AG08395 (cell line): ENCODE measurements around the gene TMEM190.
A peak's percentile ranks its signal among the peaks of the same experiment; 100 is the strongest.
"Not testable (repeated sequence)": the region's sequence is repeated elsewhere in the genome, so short reads cannot be mapped to it uniquely, and the experiment has no call there.

Experiments
- DNase-seq: peaks from one replicate; pipeline ENCODE4 v3.0.0; 2012; ENCODE audit warnings: mixed read lengths, low spot score

Gene TMEM190

GRCh38 chr19:55376241-55376933, at the start of gene TMEM190:
Gene TMEM190 (plus strand): TSS chr19:55376826. CDS start chr19:55376854, 28 bp downstream.
- no peak for DNase-seq

- DNase-seq: not testable (repeated sequence)
Measured at GRCh38 chr19:55328774-55329318, 47.8 kb upstream of the TMEM190 start.

DNA sequence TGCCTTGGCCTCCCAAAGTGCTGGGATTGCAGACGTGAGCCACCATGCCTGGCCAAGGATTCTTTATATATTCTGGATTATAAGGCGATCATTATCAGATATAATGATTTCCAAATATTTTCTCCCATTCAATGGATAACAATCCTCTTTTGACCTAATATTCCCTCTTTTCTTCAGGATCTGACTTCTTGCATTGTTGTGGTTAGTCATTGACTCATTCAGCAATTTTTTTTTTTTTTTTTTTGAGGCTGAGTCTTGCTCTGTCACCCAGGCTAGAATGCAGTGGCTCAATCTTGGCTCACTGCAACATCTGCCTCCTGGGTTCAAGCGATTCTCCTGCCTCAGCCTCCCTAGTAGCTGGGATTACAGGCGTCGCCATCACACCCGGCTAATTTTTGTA, 46.8 kb upstream of the TMEM190 start:
- DNase-seq: peak; percentile 65

GRCh38 chr19:55333870-55334269, 42.8 kb upstream of the TMEM190 start:
- DNase-seq: no peak

DNA sequence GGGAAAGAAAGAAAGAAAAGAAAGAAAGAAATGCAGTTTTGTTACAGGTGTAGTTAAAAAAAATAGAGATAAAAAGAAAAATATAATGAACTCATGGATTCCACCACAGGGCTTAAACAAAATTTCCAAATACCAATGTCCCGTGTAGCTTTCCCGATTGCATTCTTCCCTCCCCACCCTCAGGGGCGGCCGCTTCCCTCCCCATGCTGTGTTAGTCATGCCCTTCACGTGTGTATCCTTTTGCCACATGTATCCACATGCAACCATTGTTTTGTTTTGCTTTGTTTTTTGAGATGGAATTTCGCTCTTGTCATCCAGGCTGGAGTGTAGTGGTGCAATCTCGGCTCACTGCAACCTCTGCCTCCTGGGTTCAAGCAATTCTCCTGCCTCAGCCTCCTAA, 40.5 kb upstream of the TMEM190 start:
- peak; percentile 69 for DNase-seq

DNA sequence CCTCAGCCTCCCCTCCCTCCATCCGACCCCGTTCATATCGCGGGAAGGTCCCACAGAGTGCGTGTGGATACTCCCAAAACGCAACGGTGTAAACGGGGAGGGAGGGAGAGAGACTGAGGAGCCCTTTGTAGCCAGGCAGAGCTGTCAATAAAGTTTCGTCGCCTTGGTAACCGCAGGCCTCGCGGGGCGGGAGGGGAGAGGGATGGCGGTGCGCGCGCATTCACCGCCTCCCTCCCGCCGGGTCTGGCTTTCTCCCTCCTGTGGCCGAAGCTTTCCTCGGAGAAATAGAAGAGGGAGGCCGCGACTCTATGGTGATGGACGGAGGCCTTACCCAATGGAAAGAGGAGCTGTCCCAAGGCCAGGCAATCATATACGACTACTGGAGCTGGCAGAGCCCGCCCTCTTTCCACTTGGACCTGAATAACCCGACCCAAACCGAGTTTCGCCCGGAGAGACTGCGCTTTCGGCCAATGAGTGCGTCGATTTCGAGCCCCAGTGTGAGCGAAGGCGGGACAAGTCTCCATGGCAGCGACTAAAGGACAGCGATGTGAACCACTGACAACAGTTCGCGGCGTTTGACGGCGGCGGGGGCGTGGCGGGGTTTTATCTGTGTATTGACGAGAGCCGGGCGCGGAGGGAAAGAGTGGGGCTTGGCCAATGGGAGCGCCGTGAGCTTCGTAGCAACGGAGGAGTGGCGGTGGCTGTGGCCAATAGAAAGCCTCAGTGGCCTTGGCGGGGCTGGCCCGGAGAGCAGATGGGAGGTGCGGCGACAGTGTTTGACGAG, 37.3 kb upstream of the TMEM190 start, which contains the start of gene KMT5C:
TSS of gene KMT5C (plus strand) at position 772 of the 784 bp plus-strand sequence. CDS start 2,061 bp downstream, outside the sequence.
- peak; percentile 100 for DNase-seq

- no peak for DNase-seq
Measured at GRCh38 chr19:55339889-55340783, 36.5 kb upstream of the TMEM190 start.

- no peak for DNase-seq
Measured at GRCh38 chr19:55340784-55341147, 35.9 kb upstream of the TMEM190 start.

DNA sequence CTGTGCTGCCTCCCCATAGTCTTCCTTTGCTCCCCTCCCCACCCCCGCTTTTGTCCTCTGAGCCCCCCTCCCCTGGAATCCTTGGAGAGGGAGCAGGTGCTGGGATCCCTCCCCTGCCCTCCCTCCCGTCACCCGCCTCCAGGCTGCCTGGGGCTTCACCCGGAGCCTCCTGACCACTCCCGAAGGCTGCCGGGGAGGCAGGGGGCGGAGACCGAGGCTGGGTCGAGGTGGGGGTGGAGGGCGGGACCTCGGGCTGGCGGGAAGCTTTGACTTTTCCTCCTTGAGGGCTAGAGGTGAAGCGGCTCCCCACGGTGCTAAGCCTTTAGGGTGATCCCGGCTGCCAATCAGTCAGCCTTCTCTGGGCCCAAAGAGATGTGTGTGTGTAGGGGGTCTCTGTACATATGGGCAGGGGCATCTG, 35.4 kb upstream of the TMEM190 start:
- DNase-seq: peak; percentile 93

DNA sequence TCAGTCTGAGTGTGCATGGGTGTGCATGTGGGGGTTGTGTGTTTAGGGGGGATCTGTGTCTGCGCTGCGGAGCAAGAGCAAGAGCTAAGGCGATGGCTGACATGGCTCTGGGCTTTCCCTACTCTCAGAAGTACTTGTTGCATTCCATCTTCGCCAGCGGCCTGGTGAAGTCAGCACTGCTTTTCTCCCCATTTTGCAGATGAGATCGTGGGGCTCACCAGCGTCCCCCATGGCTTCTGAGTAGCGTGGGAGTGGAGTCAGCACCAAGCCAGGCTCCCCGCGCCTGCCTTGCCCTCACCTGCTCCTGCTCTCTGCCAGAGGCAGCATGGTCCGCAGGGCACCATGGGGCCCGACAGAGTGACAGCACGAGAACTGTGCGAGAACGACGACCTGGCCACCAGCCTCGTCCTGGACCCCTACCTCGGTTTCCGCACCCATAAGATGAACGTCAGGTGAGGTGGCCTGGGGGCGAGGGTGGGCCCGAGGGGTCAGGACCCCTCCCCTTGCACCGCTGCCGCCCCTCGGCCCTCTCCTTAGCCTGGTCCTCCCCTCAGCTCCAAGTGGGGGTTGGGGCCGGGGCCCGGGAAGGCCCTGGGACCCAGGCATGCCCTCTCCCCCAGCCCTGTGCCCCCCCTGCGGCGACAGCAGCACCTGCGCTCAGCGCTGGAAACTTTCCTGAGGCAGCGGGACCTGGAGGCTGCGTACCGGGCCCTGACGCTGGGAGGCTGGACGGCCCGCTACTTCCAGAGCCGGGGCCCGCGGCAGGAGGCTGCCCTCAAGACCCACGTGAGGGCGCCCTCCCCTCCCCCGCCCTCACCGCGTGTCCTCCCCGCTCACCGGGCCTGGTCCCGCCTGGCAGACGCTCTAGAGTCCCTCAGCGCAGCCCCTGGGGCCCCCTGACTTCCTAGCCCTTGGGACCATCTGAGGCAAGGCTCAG, 34.8 kb upstream of the TMEM190 start:
- DNase-seq: no peak

GRCh38 chr19:55344444-55344843, 32.2 kb upstream of the TMEM190 start:
- no peak for DNase-seq

- no peak for DNase-seq
Measured at GRCh38 chr19:55345101-55345817, 31.4 kb upstream of the TMEM190 start.

DNA sequence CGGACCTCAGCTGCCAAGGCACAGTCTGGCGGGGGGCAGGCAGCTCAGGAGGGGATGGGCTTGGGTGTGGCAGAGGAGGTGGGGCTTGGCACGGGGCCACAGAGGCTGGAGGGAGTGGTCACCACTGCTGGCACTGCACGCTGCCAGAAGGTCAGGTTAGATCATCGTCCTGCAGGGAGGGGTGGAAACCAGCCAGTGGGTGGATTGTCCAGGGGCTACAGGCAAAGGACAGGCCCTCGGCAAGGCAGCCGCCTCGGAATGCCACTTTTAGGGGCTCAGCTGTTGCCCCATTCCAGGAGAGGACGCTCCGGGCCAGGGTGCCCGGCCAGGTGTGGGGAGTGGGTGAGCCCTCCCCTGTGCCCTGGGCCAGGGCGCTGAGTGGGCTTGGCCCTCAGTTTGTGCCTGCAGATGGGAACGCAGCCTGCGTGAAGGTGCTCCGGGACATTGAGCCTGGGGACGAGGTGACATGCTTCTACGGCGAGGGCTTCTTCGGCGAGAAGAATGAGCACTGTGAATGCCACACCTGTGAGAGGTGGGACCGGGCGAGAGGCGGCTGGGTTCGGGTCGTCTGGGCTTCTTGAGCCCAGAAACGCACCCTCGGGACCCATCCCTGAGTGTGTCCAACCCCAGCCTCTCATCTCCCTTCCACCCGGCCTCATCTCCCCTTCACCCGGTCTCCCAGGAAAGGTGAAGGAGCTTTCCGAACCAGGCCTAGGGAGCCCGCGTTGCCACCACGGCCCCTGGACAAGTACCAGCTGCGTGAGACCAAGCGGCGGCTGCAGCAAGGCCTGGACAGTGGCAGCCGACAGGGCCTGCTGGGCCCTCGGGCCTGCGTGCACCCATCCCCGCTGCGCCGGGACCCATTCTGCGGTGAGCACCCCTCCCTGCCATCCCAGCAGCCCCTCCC, 30.6 kb upstream of the TMEM190 start:
- no peak for DNase-seq

GRCh38 chr19:55346725-55347441, 29.7 kb upstream of the TMEM190 start:
- DNase-seq: no peak

DNA sequence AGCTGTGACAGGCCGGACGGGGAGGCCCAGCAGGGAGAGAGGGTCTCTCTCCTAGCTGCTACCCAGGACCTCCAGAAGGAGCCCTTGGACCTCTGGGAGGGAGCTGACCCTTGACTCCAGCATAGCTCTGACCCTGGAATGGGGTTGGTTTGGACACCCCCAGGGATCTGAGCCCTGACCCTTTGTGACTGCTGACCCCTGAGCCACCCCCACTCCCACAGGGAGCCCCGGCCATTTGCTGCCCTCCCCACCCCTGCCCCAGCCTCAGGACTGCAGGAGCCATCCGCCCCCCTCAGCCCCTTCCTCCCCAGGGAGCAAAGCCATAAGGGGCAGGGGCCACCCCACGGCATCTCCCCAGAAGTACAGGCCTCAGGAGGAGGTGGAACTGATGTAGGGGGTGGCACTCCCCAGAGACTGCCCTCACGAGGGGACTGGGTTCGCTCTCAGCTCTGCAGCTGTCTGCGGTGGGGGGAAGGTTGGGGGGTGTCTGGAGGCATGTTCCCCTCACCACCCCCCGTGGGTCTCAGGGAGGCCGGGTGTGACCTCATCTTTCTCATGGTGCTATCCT, 29.1 kb upstream of the TMEM190 start:
- no peak for DNase-seq

- DNase-seq: no peak
Measured at GRCh38 chr19:55348317-55349034, 28.1 kb upstream of the TMEM190 start.

DNA sequence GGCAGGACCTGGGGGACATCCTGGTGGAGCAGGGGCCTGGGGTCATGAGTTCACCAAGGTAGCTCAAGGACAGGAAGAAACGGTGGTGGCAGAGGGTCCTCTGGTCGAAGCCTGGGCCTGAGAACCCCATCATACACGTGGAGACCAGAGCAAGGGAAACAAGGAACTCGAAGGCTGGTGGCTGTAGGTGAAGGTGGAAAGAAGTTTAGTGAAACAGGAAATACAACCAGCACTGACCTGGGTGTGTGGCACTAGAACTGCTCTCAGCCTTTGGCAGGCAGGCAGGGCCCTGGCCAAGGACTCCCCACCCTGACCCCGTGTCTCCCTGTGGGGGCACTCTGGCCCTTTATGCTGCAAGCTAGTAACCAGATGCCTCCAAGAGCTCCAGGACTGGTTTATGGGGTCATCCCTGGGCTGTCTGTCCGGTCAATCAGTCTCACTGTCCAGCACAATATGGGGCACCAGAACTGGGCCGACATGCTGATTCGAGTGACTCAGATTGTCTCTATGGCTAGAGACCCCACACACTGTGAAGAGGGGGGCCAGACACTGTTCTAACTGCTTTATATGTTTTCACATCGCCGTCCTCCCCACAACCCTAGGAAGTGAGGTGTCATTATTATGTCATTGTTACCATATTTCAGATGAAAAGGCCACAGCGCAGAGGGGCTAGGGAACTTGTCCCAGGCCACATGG, 25.9 kb upstream of the TMEM190 start:
- no peak for DNase-seq
